Measurements from ENCODE around the gene CDK6.
"Not testable (repeated sequence)": the region's sequence is repeated elsewhere in the genome, so short reads cannot be mapped to it uniquely, and the experiment has no call there.

DNA sequence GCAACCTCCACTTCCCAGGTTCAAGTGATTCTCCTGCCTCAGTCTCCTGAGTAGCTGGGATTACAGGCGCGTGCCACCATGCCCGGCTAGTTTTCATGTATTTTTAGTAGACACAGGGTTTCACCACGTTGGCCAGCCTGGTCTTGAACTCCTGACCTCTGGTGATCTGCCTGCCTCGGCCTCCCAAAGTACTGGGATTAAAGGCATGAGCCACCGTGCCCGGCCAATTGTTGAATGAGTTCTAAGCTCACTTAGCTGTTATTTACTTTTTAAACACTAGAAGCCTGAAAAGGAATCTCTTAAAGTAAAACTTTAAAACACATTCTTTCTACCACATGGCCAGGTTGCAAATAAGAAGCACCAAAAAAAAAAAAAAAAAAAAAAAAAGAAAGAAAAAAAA is 231.9 kb downstream of the CDK6 start:
- TF ChIP-seq, protein P1, sequence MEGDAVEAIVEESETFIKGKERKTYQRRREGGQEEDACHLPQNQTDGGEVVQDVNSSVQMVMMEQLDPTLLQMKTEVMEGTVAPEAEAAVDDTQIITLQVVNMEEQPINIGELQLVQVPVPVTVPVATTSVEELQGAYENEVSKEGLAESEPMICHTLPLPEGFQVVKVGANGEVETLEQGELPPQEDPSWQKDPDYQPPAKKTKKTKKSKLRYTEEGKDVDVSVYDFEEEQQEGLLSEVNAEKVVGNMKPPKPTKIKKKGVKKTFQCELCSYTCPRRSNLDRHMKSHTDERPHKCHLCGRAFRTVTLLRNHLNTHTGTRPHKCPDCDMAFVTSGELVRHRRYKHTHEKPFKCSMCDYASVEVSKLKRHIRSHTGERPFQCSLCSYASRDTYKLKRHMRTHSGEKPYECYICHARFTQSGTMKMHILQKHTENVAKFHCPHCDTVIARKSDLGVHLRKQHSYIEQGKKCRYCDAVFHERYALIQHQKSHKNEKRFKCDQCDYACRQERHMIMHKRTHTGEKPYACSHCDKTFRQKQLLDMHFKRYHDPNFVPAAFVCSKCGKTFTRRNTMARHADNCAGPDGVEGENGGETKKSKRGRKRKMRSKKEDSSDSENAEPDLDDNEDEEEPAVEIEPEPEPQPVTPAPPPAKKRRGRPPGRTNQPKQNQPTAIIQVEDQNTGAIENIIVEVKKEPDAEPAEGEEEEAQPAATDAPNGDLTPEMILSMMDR (IDR thresholded peaks at IDR 0.05), result not testable (repeated sequence)
- TF ChIP-seq POLR2A (IDR thresholded peaks at IDR 0.05), result not testable (repeated sequence)
